H9 (cell line): Measurements from ENCODE around the gene FGF12. TPM values are rescaled to one million over a fixed set of nuclear protein-coding genes. Genes with fewer than 3 reads are reported as not detected.

Experiments
- DNase-seq: peaks from one replicate; pipeline ENCODE4 v3.0.0-alpha.2; 2017
- H2AFZ ChIP-seq: one replicate; pipeline ENCODE4 v1.6.1; 2013; ENCODE audit warnings: mild to moderate bottlenecking, low read length, control low read depth, moderate library complexity
- H2AK5ac ChIP-seq: 2 replicates; pipeline ENCODE4 v1.6.1; 2013; ENCODE audit warnings: low read length, control low read depth, mixed read lengths; ENCODE audit not compliant: insufficient read length
- H2BK120ac ChIP-seq: one replicate; pipeline ENCODE4 v1.6.1; 2013; ENCODE audit warnings: low read depth, mild to moderate bottlenecking, low read length, control low read depth, inconsistent platforms; ENCODE audit not compliant: poor library complexity, severe bottlenecking
- H2BK12ac ChIP-seq: 2 replicates; pipeline ENCODE4 v1.6.1; 2013; ENCODE audit warnings: low read length, control low read depth, mixed read lengths, low read depth; ENCODE audit not compliant: insufficient read length
- H2BK15ac ChIP-seq: 2 replicates; pipeline ENCODE4 v1.6.1; 2013; ENCODE audit warnings: low read depth, low read length, control low read depth
- H2BK20ac ChIP-seq: one replicate; pipeline ENCODE4 v1.6.1; 2013; ENCODE audit warnings: low read depth, mild to moderate bottlenecking, low read length, control low read depth, inconsistent platforms; ENCODE audit not compliant: poor library complexity, severe bottlenecking
- H2BK5ac ChIP-seq: 2 replicates; pipeline ENCODE4 v1.6.1; 2013; ENCODE audit warnings: low read length, control low read depth, mixed read lengths; ENCODE audit not compliant: insufficient read length
- H3K14ac ChIP-seq: 2 replicates; pipeline ENCODE4 v1.6.1; 2013; ENCODE audit warnings: low read length, control low read depth; ENCODE audit not compliant: insufficient read depth
- H3K18ac ChIP-seq: 2 replicates; pipeline ENCODE4 v1.6.1; 2013; ENCODE audit warnings: low read depth, mild to moderate bottlenecking, mixed read lengths, low read length, control low read depth; ENCODE audit not compliant: insufficient read length
- H3K23ac ChIP-seq: 2 replicates; pipeline ENCODE4 v1.6.1; 2013; ENCODE audit warnings: low read length, control low read depth, mixed read lengths, low read depth; ENCODE audit not compliant: insufficient read length
- H3K23me2 ChIP-seq: 2 replicates; pipeline ENCODE4 v1.6.1; 2013; ENCODE audit warnings: low read depth, mild to moderate bottlenecking, mixed read lengths, low read length, control low read depth; ENCODE audit not compliant: insufficient read length, poor library complexity, severe bottlenecking
- H3K27ac ChIP-seq: 2 replicates; pipeline ENCODE4 v1.5.1; 2013; ENCODE audit warnings: low read length, control low read depth, mixed read lengths, low read depth; ENCODE audit not compliant: insufficient read length
- H3K27me3 ChIP-seq: 2 replicates; pipeline ENCODE4 v1.6.1; 2013; ENCODE audit warnings: low read length, control low read depth, inconsistent platforms; ENCODE audit not compliant: insufficient read depth
- H3K4ac ChIP-seq: 2 replicates; pipeline ENCODE4 v1.6.1; 2013; ENCODE audit warnings: low read depth, mild to moderate bottlenecking, control low read depth, inconsistent platforms, low read length, moderate library complexity
- H3K4me1 ChIP-seq: 2 replicates; pipeline ENCODE4 v1.6.1; 2013; ENCODE audit warnings: low read length, control low read depth, inconsistent platforms; ENCODE audit not compliant: insufficient read depth
- H3K4me2 ChIP-seq: 2 replicates; pipeline ENCODE4 v1.6.1; 2013; ENCODE audit warnings: low read length, control low read depth, mixed read lengths; ENCODE audit not compliant: insufficient read length, insufficient read depth
- H3K56ac ChIP-seq: 2 replicates; pipeline ENCODE4 v1.6.1; 2013; ENCODE audit warnings: low read depth, mild to moderate bottlenecking, mixed read lengths, low read length, control low read depth; ENCODE audit not compliant: insufficient read length
- H3K79me1 ChIP-seq: 2 replicates; pipeline ENCODE4 v1.6.1; 2013; ENCODE audit warnings: low read depth, mild to moderate bottlenecking, moderate library complexity, low read length, control low read depth, inconsistent platforms; ENCODE audit not compliant: insufficient read depth, poor library complexity, severe bottlenecking
- H3K79me2 ChIP-seq: 2 replicates; pipeline ENCODE4 v1.6.1; 2013; ENCODE audit warnings: low read length, control low read depth, inconsistent platforms; ENCODE audit not compliant: insufficient read depth
- H3K9ac ChIP-seq: 2 replicates; pipeline ENCODE4 v1.6.1; 2013; ENCODE audit warnings: low read length, control low read depth, mixed read lengths; ENCODE audit not compliant: insufficient read length; ENCODE audit errors: extremely low read depth
- H3K9me3 ChIP-seq: one replicate; pipeline ENCODE4 v1.6.1; 2013; ENCODE audit warnings: low read depth, low read length, inconsistent platforms; ENCODE audit not compliant: control insufficient read depth
- H3T11ph ChIP-seq: one replicate; pipeline ENCODE4 v1.6.1; 2013; ENCODE audit warnings: mild to moderate bottlenecking, low read length, control low read depth, inconsistent platforms
- H4K20me1 ChIP-seq: one replicate; pipeline ENCODE4 v1.6.1; 2013; ENCODE audit not compliant: control insufficient read depth, insufficient read length, insufficient read depth
- H4K5ac ChIP-seq: 2 replicates; pipeline ENCODE4 v1.6.1; 2013; ENCODE audit warnings: low read depth, mild to moderate bottlenecking, mixed read lengths, low read length, control low read depth; ENCODE audit not compliant: insufficient read length
- H4K8ac ChIP-seq: replicated peaks from 2 replicates; pipeline ENCODE4 v1.6.1; 2013; ENCODE audit warnings: low read length, control low read depth, mixed read lengths, low read depth; ENCODE audit not compliant: insufficient read length
- H4K91ac ChIP-seq: 2 replicates; pipeline ENCODE4 v1.6.1; 2013; ENCODE audit warnings: low read depth, mild to moderate bottlenecking, moderate library complexity, mixed read lengths, low read length, control low read depth; ENCODE audit not compliant: insufficient read length
- H3K27ac Mint-ChIP-seq, 3 experiments: 2 replicates in 2 of 3; 3 replicates in 1 of 3; pipeline ENCODE4 v1.8.0; 2020 to 2021; ENCODE audit warnings: mixed read lengths in 3 of 3, mild to moderate bottlenecking in 1 of 3, moderate library complexity in 1 of 3
- H3K27me3 Mint-ChIP-seq: 2 replicates; pipeline ENCODE4 v1.8.0; 2021; ENCODE audit warnings: low read depth, mild to moderate bottlenecking, moderate library complexity, mixed read lengths
- H3K36me3 Mint-ChIP-seq, 3 experiments: 2 replicates in 2 of 3; 3 replicates in 1 of 3; pipeline ENCODE4 v1.8.0; 2020 to 2021; ENCODE audit warnings: low read depth in 3 of 3, mixed read lengths in 3 of 3; ENCODE audit not compliant: insufficient read depth in 1 of 3
- H3K4me1 Mint-ChIP-seq, 2 experiments: 2 replicates each; pipeline ENCODE4 v1.8.0; 2020; ENCODE audit warnings: mixed read lengths in 2 of 2
- H3K4me3 Mint-ChIP-seq, 2 experiments: 2 replicates in 1 of 2; 3 replicates in 1 of 2; pipeline ENCODE4 v1.8.0; 2020 to 2021; ENCODE audit warnings: mild to moderate bottlenecking in 2 of 2, mixed read lengths in 2 of 2, moderate library complexity in 1 of 2
- H3K9me3 Mint-ChIP-seq, 2 experiments: 2 replicates in 1 of 2; 3 replicates in 1 of 2; pipeline ENCODE4 v1.8.0; 2020; ENCODE audit warnings: mild to moderate bottlenecking in 2 of 2, mixed read lengths in 2 of 2, moderate library complexity in 1 of 2
- CTCF ChIP-seq: fragments of 200-600 bp; sonication (generic); conservative IDR thresholded peaks from 3 replicates; pipeline ENCODE4 v1.8.0; 2021; ENCODE audit warnings: antibody characterized with exemption, mild to moderate bottlenecking
- WGBS: extraction: QIAGEN DNeasy Blood & Tissue Kit; methylation state at CpG from one replicate; pipeline ENCODE4 v1.1.7; 2013; ENCODE audit warnings: missing lambda C conversion rate, low lambda C conversion rate, mixed read lengths; ENCODE audit not compliant: insufficient read length; ENCODE audit errors: extremely low coverage; 5-methylcytosine and 5-hydroxymethylcytosine counted together
- total RNA-seq: library from RNA; stranded (reverse); gene quantifications from 2 replicates; pipeline ENCODE4 v1.2.1, GENCODE V29; 2021

The FGF12 gene
- total RNA-seq, 1 experiment from 2014 or later = 5.6 TPM

GRCh38 chr3:192481638-192482037, 245.7 kb downstream of the FGF12 start:
- no peak overlapping the region for H3K4ac ChIP-seq
- no peaks in the 10 kb centered on the region for H3K9me3 Mint-ChIP-seq
- no peaks in the 10 kb centered on the region for H3K4me1 Mint-ChIP-seq
- no peaks in the 10 kb centered on the region for H3K27me3 Mint-ChIP-seq
- no peaks in the 10 kb centered on the region for H3K27me3 ChIP-seq
- H3K4me2 ChIP-seq = no peak overlapping the region
- no peak overlapping the region for H3K18ac ChIP-seq
- no peaks in the 10 kb centered on the region for H4K20me1 ChIP-seq
- no peaks in the 10 kb centered on the region for H3K23me2 ChIP-seq
- H3K9me3 ChIP-seq = no peaks in the 10 kb centered on the region
- no peak overlapping the region for H3T11ph ChIP-seq
- H2AK5ac ChIP-seq = no peak overlapping the region
- H3K9ac ChIP-seq = no peak overlapping the region
- no peak for TF ChIP-seq CTCF
- H3K36me3 Mint-ChIP-seq = no peaks in the 10 kb centered on the region
- no peak overlapping the region for H2BK120ac ChIP-seq
- no peak overlapping the region for H4K91ac ChIP-seq
- H2AFZ ChIP-seq = no peak overlapping the region
- no peak for DNase-seq
- no peak overlapping the region for H3K23ac ChIP-seq
- H3K27ac Mint-ChIP-seq = no peak overlapping the region
- no peak overlapping the region for H4K5ac ChIP-seq
- no peak overlapping the region for H4K8ac ChIP-seq
- no peak overlapping the region for H2BK20ac ChIP-seq
- H3K79me1 ChIP-seq = no peaks in the 10 kb centered on the region
- H3K27ac ChIP-seq = no peak overlapping the region
- WGBS = no CpG with 5 or more reads among the region's 5 CpGs
- no peak overlapping the region for H3K14ac ChIP-seq
- H3K4me3 Mint-ChIP-seq = no peak overlapping the region
- H3K79me2 ChIP-seq = no peaks in the 10 kb centered on the region
- H2BK5ac ChIP-seq = no peak overlapping the region
- no peaks in the 10 kb centered on the region for H3K4me1 ChIP-seq
- H2BK15ac ChIP-seq = no peak overlapping the region
- no peak overlapping the region for H3K56ac ChIP-seq
- H2BK12ac ChIP-seq = no peak overlapping the region
